Measurements from ENCODE around the gene OR6J1. TPM values are rescaled to one million over a fixed set of nuclear protein-coding genes. Genes with fewer than 3 reads are reported as not detected.
A peak's percentile ranks its signal among the peaks of the same experiment; 100 is the strongest.
"Not testable (repeated sequence)": the region's sequence is repeated elsewhere in the genome, so short reads cannot be mapped to it uniquely, and the experiment has no call there.

The OR6J1 gene
- polyA plus RNA-seq, 2 of the 4 experiments (the other 2 are of a cell fraction), result not detected

- TF ChIP-seq HMGXB4 (CRISPR knock-in tag; IDR thresholded peaks at IDR 0.05; ENCODE audit: borderline replicate concordance) (no peak), FOXS1 (CRISPR knock-in tag; IDR thresholded peaks at IDR 0.05) (no peak), NPAS2 (CRISPR knock-in tag; IDR thresholded peaks at IDR 0.05; ENCODE audit: borderline replicate concordance) (no peak), CBX8 (IDR thresholded peaks at IDR 0.05) (no peak), KDM5A (IDR thresholded peaks at IDR 0.05) (no peak), HOXA7 (CRISPR knock-in tag; IDR thresholded peaks at IDR 0.05) (no peak), ELK1 (IDR thresholded peaks at IDR 0.05; ENCODE audit: low read depth, low read length) (no peak), MAZ (IDR thresholded peaks at IDR 0.05; ENCODE audit: borderline replicate concordance, low read depth, low read length) (no peak), SMC3 (IDR thresholded peaks at IDR 0.05) (no peak; the same call in 2 of the 3 replicates), CHD2 (IDR thresholded peaks at IDR 0.05; ENCODE audit: low read length, partially characterized antibody) (no peak), USF2 (IDR thresholded peaks at IDR 0.05) (peak; percentile 73), E2F6 (IDR thresholded peaks at IDR 0.05; ENCODE audit: borderline replicate concordance, low read depth) (no peak), ATOH8 (CRISPR knock-in tag; IDR thresholded peaks at IDR 0.05; ENCODE audit: low read depth) (no peak), HEYL (CRISPR knock-in tag; IDR thresholded peaks at IDR 0.05) (no peak), NR3C1 (IDR thresholded peaks at IDR 0.05) (no peak), GATA3 (IDR thresholded peaks at IDR 0.05; ENCODE audit: borderline replicate concordance) (no peak), ZFP36 (IDR thresholded peaks at IDR 0.05; ENCODE audit: borderline replicate concordance, partially characterized antibody) (no peak), POLR2A (IDR thresholded peaks at IDR 0.05; ENCODE audit: low read length) (peak; percentile 89)
These were observed 54.9 kb downstream of the OR6J1 start, which contains the start of gene DAD1 (continued) for GRCh38 chr14:22589096-22589839.

- peak overlapping the region; percentile 79 to 89 for H3K27ac ChIP-seq
- peak overlapping the region; percentile 93 for H3K4me2 ChIP-seq
- FAIRE-seq (no peak), DNase-seq (ENCODE audit: low read depth in 1 of 2, low spot score in 1 of 2) (no peak), ATAC-seq (peak in 1 of 2 experiments; percentile 58; a peak in 2 of 6 replicates)
- no peak for TF ChIP-seq E2F6 (IDR thresholded peaks at IDR 0.05; ENCODE audit: borderline replicate concordance, low read depth)
- peak; percentile 71; the same call in 1 of the 2 replicates for TF ChIP-seq PHF8 (IDR thresholded peaks at IDR 0.05; ENCODE audit: borderline replicate concordance, low read depth)
- TF ChIP-seq JUN (IDR thresholded peaks at IDR 0.05), result peak in 1 of 2 experiments; percentile 6; a peak in 1 of 5 replicates
- TF ChIP-seq HOXA7 (CRISPR knock-in tag; IDR thresholded peaks at IDR 0.05), result no peak
- POLR2A ChIA-PET, result interaction anchor here (0.7 to 2.4 kb wide), 14 partner anchors 10 to 507 kb away, joined by 3 to 42 read pairs (median 7); partner anchors contain the start of genes ABHD4, ACIN1 and C14orf119
- CTCF ChIA-PET, result interaction anchor here (0.6 to 10.2 kb wide), 15 partner anchors 8 to 294 kb away, joined by 3 to 102 read pairs (median 5); partner anchors contain the start of genes ABHD4, OR6J1 and REM2
- WGBS (ENCODE audit: missing lambda C conversion rate), result under 1% methylated on average over 17 of the region's 17 CpGs
- peak overlapping the region; percentile 80 for H3K4me3 ChIP-seq
- peaks cover 32% of the 10 kb centered on the region for H3K4me1 ChIP-seq
- no peaks in the 10 kb centered on the region for H3K9me3 ChIP-seq
These were observed 55.5 kb downstream of the OR6J1 start for GRCh38 chr14:22588526-22589095.

GRCh38 chr14:22587677-22588422, 56.3 kb downstream of the OR6J1 start:
- peak overlapping the region; percentile 93 for H3K4me2 ChIP-seq
- DNase-seq (ENCODE audit: low read depth in 1 of 2, low spot score in 1 of 2); FAIRE-seq; ATAC-seq; H3K9me3 ChIP-seq: not testable (repeated sequence)
- H3K4me3 ChIP-seq, result peak overlapping the region; percentile 80
- ChIA-PET POLR2A (interaction anchor here (1.8 kb wide), 1 partner anchor 65 kb away, joined by 8 read pairs; no protein-coding TSS in a partner anchor), CTCF (interaction anchor here (0.6 to 10.2 kb wide), 7 partner anchors 13 to 225 kb away, joined by 3 to 102 read pairs (median 8); partner anchors contain the start of gene ABHD4)
- peak overlapping the region; percentile 79 to 89; a peak in 5 of 6 replicates for H3K27ac ChIP-seq
- 80% methylated on average over 10 of the region's 10 CpGs for WGBS (ENCODE audit: missing lambda C conversion rate)
- peaks cover 32% of the 10 kb centered on the region for H3K4me1 ChIP-seq
